T-helper 2 cell treated with Interferon-gamma antibody and Interleukin-4, amounts not matched to agents 100 ng/mL and 5 ng/mL, for 36 hours (primary cell): ENCODE measurements around the gene C15orf62. TPM values are rescaled to one million over a fixed set of nuclear protein-coding genes. Genes with fewer than 3 reads are reported as not detected.

Experiments used
- intact Hi-C: fragments of 100-400 bp; cut with micrococcal nuclease; formaldehyde crosslinking; loops from one replicate; pipeline ENCODE4 v1.15.1; 2023
- total RNA-seq: library from RNA; stranded (reverse); gene quantifications from 2 replicates; pipeline ENCODE4 v1.2.3, GENCODE V29; 2022

Gene C15orf62
- total RNA-seq, 1 donor from 2014 or later = 1.4 TPM

- intact Hi-C loops = no loop called here
Measured at GRCh38 chr15:40808861-40809450, 39.2 kb downstream of the C15orf62 start.

- intact Hi-C loops = no loop called here
Measured at GRCh38 chr15:40812721-40813425, 43.1 kb downstream of the C15orf62 start.

- intact Hi-C loops = loop anchor here (2.0 kb wide), 1 partner anchor 80 kb away; the partner anchor contains the start of gene VPS18
Measured at GRCh38 chr15:40815042-40815698, 45.4 kb downstream of the C15orf62 start.

GRCh38 chr15:40819048-40819447 is 49.3 kb downstream of the C15orf62 start:
- intact Hi-C loops = no loop called here

GRCh38 chr15:40821195-40821594 is 51.4 kb downstream of the C15orf62 start:
- intact Hi-C loops = no loop called here

Other genes with a start within 250 kb of the C15orf62 start
- gene CCDC32, start 204.9 kb upstream of the C15orf62 start, total RNA-seq = 23.8 and 25.0 TPM in 2 replicates
- 13.5 and 14.2 TPM in 2 replicates for gene RPUSD2, start 200.7 kb upstream of the C15orf62 start, total RNA-seq
- 51.7 and 53.0 TPM in 2 replicates for gene KNL1, start 175.7 kb upstream of the C15orf62 start, total RNA-seq
- 64.7 and 64.9 TPM in 2 replicates for gene RAD51, start 74.8 kb upstream of the C15orf62 start, total RNA-seq
- gene RMDN3, start 14.7 kb upstream of the C15orf62 start, total RNA-seq = 35.7 and 37.9 TPM in 2 replicates
- gene GCHFR, start 5.9 kb upstream of the C15orf62 start, total RNA-seq = 40.3 and 41.4 TPM in 2 replicates
- 32.6 and 35.4 TPM in 2 replicates for gene ZFYVE19, start 37.1 kb downstream of the C15orf62 start, total RNA-seq
- gene DNAJC17, start 37.5 kb downstream of the C15orf62 start, total RNA-seq = 41.5 and 43.2 TPM in 2 replicates
- not detected in 2 replicates for gene PPP1R14D, start 58.7 kb downstream of the C15orf62 start, total RNA-seq
- 3.6 and 3.7 TPM in 2 replicates for gene SPINT1, start 74.1 kb downstream of the C15orf62 start, total RNA-seq
- 0.09 and 0.11 TPM in 2 replicates for gene RHOV, start 104.3 kb downstream of the C15orf62 start, total RNA-seq
- gene VPS18, start 124.5 kb downstream of the C15orf62 start, total RNA-seq = 15.6 and 16.8 TPM in 2 replicates
- gene DLL4, start 159.4 kb downstream of the C15orf62 start, total RNA-seq = not detected in 2 replicates
- gene CHAC1, start 183.5 kb downstream of the C15orf62 start, total RNA-seq = 2.7 and 3.6 TPM in 2 replicates